GM19463 (cell line): ENCODE data around the gene C8A.

ENCODE experiments used
- ATAC-seq: cut with Tn5 transposase; IDR thresholded peaks from one replicate; pipeline ENCODE4 v1.9.1; 2021; ENCODE audit warnings: mild to moderate bottlenecking, moderate library complexity; ENCODE audit not compliant: unreplicated experiment

The C8A gene

DNA sequence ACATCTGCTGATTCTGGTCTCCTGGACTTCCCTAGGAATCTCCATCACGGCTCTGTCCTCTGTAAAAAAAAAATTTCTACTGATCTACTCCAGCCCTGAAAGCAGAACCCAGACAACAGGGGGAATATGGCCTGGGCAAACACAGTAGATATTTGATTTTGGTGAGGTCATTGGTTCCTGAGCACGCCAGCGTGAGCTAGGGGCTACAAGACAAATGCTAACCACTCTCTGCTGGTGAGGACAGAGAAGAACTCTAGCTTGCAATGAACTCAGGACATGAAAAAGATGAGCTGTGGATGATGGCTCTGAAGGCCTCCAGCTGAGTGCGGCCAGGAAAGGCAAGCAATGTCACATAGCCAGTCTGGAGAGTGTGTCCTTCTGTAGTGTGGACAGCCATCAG is 18.2 kb upstream of the C8A start:
- no peak for ATAC-seq

DNA sequence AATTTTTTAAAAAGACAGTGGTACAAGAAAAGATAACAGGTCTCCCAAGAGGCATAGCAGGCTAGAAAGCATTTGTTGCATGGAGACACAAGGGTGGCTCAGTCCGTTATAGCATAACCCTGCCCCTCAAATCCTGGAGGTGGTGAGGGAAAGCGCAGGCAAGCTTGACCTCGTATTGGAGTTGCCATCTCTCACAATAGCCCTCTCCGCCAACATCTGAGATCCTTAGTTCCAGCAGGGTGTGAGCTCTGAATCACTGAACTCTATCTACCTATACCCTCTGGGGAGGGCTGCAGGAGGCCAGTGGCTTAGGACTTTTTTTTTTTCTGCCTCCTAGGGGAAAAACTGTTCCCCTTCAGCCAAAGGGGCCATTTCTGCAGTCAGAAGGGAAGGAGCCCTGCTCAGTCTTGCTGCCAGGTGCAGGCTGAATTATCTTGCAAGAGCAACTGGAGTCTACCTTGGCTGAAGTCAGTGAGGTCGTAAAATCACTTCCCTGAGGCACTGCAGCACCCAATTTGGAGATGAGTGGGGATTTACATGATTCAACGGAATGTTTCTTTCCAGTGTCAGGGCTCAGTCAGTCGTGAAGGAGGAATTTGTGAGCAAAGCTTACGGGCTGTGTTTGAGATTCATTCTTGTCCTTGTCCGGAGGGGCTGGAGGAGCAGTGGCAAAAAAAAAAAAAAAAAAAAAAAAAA is 17.2 kb upstream of the C8A start:
- ATAC-seq: no peak

DNA sequence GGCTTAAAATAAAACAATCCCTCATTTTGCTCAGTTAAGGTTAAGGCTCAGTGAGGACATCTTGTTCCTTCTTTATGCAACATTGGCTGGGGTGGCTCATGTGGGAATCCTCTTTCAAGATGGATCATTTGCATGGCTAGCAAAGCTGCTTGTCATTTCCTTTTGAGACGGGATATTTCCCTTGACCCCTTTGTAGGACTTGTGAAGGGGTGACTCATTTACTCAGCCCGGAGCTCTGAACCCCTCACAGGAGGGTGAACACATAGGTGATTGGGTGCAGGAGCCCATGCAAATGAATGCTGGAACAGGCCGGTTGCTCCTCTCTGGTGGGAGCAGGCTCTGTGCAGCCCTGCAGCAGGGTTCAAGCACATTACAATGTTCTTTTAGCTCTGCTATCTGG is 15.8 kb upstream of the C8A start:
- ATAC-seq: no peak

DNA sequence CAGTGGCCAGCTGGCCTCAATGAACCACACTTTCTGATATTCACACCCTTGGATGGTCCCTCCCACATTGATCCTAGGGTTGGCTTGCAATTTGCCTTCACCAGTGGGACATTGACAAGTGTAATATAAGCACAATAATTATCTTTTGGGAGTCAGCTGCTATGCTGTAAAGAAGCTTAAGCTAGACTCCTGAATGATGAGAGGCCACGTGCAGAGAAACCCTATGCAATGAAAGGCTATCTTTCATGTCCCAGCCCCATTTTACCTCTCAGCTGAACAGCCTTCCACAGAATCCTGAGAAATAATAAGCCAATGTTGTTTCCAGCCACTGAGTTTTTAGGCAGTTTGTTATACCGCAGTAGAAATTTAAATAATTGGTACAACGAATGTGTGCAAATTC is 11.1 kb upstream of the C8A start:
- no peak for ATAC-seq

DNA sequence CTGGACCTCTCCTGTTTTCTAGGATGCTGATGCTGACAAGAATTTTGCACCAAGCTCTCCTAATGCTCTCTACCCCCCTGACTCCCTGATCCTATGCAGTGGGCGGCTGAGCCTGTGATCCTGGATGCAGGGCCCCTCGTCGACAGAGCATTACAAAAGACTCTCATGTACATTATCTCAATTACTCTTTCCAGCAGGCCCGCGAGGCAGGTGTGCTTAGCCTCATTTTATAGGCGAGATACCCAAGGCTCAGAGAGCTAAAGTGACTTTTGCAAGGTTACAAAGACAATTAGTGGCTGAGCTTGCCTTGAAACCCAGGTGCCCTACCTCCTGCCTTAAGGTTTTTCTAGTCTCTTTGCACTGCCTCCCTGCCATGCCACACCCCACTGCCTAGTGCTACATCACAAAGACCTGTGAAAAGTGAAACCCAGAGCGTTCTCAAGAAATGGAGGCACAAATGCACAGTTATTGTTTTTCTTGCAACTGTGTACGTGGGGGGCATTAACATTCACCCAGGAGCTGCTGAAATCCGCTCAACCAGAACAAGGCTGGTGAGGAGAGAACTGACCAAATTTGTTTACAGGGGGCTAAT is 10.0 kb upstream of the C8A start:
- no peak for ATAC-seq

DNA sequence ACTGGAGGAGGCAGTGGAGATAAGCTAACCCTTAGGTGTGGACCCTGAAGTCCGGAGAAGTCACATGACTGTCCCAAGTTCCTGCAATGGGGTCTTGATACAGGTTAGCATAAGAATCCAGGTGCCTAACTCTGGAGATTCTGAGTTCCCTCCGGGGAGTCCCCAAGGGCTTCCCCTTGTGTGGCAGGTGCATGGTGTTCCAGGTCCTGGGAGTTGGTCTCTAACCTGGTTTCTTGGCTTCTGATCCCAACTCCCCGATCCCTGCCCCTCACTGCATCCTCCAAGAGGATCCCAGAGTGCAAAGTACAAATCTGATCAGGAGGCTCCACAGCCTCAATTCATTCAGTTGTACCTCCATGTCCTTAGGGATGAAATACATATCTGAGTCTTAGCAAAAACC is 9.3 kb upstream of the C8A start:
- no peak for ATAC-seq

DNA sequence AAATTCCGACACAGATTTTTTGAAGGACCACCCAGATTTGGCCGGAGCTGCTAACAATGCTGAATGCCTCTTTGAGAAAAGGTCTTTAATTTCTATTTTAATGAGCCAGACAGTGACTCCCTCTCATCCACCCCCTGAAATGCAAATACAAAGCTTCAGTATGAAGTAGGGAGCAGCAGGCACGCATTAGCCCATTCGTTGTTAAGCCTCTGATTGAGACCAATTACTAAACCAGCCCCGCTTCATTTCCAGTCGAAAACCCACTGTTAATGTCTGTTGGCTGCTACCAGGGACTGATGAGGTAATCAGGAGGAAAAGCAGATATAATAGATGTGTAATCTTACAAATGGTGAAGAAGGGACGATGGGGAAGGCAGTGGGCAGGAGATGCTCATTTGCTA is 4.8 kb upstream of the C8A start:
- no peak for ATAC-seq

DNA sequence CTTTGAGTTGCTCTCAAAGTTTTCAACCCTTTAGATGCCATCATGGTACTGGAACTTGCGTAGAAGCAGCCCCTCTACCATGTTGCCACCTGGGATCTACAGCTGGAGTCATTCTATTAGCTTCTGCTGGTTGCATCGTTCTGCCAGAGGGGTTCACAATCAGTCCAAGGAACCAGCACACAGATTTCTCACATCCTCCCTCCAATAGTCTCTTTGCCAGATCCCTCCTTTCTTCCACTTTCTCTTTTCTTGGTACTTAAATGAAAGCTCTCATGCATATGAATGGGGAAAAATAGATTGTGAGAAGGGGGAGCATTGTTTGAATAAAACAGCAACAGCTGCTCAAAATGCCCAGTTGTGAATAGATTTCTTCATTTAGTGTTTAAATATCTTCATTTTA is 4.2 kb upstream of the C8A start:
- ATAC-seq: no peak

DNA sequence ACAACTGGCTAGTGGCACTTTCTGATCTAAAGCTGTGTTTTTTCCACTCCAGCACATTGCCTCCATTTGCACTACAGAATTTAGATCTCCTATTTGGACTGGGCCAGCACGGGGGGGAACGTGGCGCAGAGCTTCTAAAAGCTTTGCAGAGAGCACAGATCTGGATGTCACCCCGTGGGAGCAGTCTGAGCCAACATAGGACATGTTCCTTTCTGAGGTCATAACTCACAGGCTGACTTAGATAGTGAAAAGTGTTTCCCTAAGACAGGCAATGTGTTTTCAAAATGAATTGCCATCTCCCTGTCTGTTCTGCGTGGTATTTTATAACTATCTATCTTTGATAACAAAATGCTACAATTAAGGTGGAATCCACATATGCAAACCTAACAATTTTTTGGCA is 3.7 kb upstream of the C8A start:
- ATAC-seq: no peak

DNA sequence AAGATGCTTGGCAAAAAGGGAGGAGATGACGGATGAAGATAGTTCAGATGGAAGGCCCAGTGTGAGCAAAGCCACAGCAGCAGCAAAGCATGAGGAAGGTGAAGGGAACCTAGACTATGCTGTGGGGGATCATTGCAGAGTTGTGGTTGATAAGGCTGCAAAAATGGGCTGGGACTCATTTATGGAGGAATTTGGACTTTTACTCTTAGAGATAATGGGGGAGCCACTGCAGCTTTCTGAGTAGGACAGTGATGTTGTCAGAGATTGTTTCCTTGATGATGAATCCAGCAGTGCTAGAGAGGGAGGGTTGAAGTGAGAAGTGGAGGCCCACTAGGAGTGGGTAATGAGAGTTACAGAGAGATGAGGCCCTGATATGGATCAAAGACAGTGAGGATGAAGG is 2.1 kb upstream of the C8A start:
- ATAC-seq: no peak

DNA sequence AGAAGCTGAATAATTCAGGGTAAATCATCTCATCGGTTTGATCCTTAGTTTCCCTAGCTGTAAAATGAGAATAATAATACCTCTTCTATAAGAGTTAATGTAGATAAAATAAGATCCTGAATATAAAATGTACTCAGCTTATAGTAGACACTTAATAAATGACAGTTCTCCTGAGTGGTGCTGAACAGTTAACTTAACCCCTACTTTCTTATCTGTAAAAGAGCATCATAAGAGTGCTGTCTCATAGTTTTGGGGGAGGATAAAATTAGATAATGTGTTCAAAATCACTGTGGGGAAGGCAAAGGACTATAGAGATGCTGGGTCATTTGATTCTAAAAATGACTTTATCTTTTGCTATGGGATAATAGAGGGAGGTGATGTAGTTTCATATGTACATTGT is 593 bp downstream of the C8A start:
- no peak for ATAC-seq

DNA sequence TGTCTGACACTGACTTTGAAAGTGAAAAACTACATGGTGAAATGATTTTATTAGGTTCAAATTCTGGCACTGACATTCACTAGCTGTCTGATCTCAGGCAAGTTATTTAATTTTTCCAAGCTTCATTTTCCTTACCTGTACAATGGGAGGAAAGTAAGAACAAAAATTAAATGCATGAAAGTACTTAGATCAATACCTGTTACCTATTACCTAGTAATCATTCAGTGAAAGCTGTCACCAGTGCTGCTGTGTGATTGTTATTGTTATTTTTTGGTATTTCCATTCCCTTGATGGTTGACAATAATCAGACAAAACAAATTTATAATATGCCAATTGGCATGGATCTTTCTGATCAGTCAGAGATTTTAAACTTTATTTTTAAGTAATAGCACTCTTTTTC is 1.6 kb downstream of the C8A start:
- no peak for ATAC-seq

DNA sequence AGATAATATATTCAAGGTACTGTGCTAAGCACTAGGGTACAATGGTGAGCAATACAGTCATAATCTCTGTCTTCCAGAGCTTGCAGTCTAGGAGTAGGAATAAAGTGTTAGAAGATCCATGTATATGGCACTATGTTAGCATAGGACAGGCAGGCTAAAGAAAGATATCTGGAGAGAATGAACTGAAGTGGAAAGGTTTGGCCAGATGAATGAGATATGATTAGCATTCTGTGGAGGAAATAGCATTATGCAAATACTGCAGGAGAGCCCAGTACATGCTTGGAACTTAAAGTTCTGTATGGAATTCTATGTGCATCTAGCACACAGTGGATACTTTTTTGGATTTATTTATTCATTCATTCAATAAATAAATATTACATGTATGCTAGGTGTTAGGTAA is 4.7 kb downstream of the C8A start:
- ATAC-seq: no peak

DNA sequence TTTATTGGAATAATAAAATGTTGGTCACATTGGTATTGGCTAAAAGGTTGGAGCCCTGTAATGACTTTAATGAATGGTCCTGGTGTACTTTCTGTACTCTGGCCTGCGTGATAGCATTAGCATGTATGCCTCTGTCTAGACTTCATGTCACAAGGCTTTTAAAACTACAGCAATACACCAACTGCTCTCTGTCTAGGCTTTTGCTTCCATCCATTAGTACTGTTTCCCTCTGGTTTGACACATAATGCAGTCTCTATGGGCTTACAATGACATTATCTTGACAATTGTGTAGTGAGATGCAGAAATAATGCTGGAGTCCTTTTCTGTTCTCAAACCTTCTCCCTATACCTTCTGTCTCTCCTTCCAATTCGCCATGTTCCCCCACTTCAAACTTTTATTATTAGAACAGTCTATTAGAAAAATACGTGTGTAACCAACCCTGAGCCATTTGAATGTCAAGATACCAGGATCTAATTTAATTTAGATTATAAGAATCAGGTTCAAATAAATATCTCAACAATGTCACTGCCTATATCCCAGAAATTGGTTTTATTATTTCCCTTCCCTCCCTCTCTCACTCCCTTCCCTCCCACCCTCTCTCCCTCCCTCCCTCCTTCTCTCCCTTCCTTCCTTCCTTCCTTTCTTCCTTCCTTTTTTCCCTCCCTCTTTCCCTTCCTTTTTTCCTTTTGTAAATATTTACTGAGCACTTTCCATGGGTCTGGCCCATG is 8.8 kb downstream of the C8A start:
- ATAC-seq: no peak

DNA sequence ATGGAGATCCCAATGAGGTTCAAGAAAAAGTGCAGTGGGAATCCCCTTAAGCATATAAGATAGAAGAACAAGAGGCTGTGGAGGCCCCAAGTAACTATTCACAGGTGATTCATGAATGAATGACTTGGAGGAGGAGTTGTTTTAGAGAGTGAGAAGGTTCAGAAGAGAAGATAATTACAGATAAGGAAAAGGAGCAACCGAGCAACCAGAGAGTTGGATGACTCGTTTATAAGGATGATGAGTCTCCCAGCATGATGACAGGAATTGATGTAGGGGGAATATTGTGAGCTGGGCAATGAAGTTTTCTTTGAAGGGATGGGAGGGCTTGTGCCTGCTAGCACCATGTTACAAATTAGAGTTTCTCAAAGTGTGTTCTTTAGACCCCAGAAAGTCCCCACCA is 9.8 kb downstream of the C8A start:
- ATAC-seq: no peak

DNA sequence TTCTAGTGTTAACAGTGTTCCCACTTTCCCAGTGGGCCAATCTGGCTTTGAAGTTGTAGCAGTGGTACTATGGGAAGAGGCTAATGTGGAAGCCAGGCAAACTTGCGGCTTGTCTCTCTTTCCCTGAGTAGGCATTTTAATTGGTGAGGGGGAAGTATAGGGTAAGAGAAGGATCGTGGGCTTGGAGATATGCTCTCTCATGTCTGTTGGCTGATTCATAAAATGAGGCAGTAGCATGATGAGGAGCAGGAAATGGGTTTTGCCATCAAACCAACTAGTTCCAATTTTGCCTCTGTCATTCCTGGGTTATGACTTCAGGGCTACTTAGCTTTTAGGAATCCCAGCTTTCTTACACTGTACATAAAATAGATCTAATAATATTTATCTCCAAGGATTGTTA is 12.1 kb downstream of the C8A start:
- ATAC-seq: no peak

DNA sequence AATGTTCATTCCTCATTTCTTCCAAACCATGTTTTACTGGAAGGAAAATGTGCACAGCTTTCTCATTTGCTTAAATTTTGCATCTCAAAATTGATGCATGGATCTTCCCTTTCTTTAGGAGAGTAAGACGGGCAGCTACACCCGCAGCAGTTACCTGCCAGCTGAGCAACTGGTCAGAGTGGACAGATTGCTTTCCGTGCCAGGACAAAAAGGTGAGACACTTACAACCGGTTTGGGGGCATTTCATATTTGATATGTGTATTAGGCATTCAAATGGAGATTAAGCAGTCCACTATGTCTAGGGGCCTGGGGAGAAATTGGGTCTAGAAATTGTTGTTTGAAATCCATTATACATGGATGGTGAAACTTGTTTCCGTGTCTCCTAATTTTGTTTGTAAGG is 12.9 kb downstream of the C8A start:
- no peak for ATAC-seq

DNA sequence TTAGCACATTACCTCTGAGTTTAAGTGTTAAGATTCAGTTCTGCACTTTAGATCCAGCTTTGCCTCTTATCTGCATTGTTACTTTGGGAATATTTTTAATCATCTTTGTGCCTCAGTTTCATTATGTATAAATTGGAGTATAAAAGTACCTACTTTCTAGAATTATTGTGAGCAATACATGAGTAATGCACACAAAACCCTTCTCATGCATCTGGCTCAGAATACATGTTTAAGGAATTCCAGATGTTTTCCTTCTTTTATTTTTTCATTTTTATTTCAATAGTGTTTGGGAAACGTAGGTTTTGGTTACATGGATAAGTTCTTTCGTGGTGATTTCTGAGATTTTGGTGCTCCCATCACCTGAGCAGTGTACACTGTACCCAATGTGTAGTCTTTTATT is 14.2 kb downstream of the C8A start:
- no peak for ATAC-seq

DNA sequence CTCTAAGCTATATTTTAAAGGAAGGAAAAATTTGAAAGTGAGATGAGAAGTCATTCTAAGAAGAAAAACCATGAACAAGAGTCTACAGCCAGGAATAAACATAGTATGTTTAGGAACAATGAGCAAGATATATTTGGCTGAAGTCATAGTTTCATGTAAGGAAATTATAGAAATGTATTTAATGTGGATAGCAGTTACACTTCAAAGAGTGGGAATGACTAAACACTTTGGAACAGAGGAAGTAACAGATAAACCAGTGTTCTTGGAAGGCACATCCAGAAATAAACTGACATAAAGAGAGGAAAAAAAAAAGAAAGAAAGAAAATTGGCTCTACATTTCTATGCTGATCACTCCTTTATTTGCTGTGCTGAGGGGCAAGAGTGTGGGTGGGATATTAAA is 18.0 kb downstream of the C8A start:
- ATAC-seq: no peak

DNA sequence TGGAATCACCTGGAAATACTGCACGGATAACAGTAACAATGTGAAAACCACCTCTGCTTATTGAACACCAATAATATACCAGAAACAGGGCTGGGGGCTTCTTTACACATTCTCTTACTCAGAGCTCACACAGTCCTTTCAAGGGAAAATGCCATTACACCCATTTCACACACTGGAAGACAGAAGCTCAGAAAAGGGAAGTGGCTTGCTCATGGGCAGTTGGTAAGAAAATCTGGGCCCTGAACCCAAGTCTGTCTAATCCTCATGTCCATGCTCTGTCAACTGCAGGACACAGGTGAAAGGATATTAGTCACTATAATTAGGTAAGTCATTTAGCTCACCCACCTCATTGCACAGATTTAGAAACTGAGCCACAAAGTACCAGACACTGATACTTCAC is 18.6 kb downstream of the C8A start:
- no peak for ATAC-seq

DNA sequence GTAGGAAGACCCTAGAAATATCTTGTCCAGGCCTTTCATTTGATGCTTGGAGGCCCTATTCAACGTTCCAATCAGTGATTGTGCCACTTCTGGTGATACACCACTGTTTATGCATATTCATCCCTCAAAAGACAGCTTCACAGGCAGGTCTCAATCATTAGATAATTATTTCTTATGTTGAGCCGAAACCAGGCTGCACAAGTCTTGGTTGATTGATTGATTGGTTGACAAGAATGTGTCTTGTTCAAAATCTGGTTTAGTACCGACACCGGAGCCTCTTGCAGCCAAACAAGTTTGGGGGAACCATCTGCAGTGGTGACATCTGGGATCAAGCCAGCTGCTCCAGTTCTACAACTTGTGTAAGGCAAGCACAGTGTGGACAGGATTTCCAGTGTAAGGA is 20.1 kb downstream of the C8A start:
- no peak for ATAC-seq

DNA sequence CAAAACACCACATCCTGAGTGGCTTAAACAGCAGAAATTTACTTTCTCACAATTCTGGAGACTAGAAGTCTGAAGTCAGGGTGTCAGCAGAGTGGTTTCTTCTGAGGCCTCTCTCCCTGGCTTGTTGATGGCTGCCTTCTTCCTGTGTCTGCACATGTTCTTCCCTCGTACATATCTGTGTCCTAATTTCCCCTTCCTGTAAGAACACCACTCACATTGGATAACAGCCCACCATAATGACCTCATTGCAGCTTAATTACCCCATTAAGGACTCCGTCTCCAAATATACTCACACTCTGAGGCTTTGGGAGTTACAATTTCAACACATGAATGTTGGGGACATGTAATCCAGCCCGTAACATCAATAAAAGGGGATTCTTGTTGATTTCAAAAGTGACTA is 23.4 kb downstream of the C8A start:
- no peak for ATAC-seq

DNA sequence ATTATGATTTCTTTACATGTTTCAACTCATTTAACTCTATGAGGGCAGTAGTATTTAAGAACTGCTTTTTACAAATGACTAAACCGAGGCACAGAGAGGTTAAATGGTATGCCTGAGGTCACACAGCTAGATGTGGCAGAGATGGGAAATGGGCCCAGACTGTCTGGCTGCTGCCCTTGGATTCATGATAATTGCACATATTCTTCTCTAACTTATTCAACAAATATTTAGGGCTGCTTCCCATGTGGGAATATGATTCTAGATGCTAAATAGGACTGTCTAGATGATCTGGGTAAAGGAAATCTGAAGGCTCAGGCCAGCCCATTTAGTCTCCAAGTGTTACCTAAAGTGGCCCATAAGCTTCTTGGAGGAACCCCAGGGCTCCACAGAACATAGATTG is 26.2 kb downstream of the C8A start:
- ATAC-seq: no peak
